GM12892 (cell line): ENCODE results near the gene GCSH.

Experiments
- POLR2A ChIP-seq: IDR thresholded peaks from 2 replicates; pipeline ENCODE4 v1.6.1; 2011; ENCODE audit warnings: low read depth, low read length, control low read depth
- POLR2AphosphoS5 ChIP-seq: IDR thresholded peaks from 2 replicates; pipeline ENCODE4 v1.6.1; 2011; ENCODE audit warnings: low read depth, low read length, control low read depth
- TAF1 ChIP-seq: IDR thresholded peaks from 2 replicates; pipeline ENCODE4 v1.6.1; 2011; ENCODE audit warnings: low read depth, mild to moderate bottlenecking, control low read depth, low read length, borderline replicate concordance

DNA sequence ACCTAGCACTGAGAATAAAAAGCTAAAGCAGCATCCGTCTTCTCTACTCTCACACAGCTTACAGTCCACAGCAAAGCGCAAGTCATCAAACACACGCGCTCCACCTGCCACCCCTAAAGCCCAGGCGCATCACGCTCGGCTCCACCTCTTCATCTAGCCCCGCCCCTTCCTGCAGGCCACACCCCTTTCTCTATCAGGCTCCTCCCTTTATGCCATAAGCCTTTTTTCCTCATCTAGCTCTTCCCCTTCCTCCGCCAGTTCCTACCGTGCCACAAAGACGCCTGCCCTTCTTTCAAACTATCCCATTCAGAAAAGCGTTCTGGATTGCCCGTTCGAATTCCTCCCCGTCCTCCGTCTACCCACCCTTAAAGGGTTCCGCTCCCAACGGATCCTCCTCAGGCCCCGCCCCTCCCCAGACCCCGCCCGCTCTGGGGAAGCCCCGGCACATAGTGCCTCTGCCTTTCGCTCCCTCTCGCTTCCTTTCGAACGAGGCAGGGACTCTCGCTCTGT lies 19.6 kb downstream of the GCSH start:
- TF ChIP-seq TAF1 (no peak; the same call in 1 of the 2 replicates), POLR2AphosphoS5 (no peak), POLR2A (no peak)
